T-helper 2 cell (primary cell): Measurements from ENCODE around the gene BHLHA15.

Experiments
- DNase-seq, 5 experiments: peaks; one replicate each; pipeline versions ENCODE4 v3.0.0 to v3.0.0-alpha.2; 2012 to 2022

The BHLHA15 gene

GRCh38 chr7:98189559-98189958, 21.7 kb upstream of the BHLHA15 start:
- no peak for DNase-seq

GRCh38 chr7:98191668-98192431, 19.4 kb upstream of the BHLHA15 start:
- DNase-seq = no peak

GRCh38 chr7:98192781-98193457, 18.3 kb upstream of the BHLHA15 start:
- no peak for DNase-seq

- DNase-seq = no peak
Observed at GRCh38 chr7:98193474-98194180, 17.6 kb upstream of the BHLHA15 start.

GRCh38 chr7:98194186-98194585, 17.1 kb upstream of the BHLHA15 start:
- DNase-seq = no peak

GRCh38 chr7:98194672-98195457, 16.4 kb upstream of the BHLHA15 start:
- no peak for DNase-seq

GRCh38 chr7:98196706-98197605, 14.3 kb upstream of the BHLHA15 start:
- DNase-seq = no peak

- no peak for DNase-seq
Observed at GRCh38 chr7:98199131-98199530, 12.1 kb upstream of the BHLHA15 start.

GRCh38 chr7:98200364-98200763, 10.9 kb upstream of the BHLHA15 start:
- DNase-seq = no peak

- DNase-seq = peak in 4 of 5 experiments; percentile 32 to 90 (median 49)
Observed at GRCh38 chr7:98202367-98203195, 8.7 kb upstream of the BHLHA15 start.

- DNase-seq = no peak
Observed at GRCh38 chr7:98203261-98203963, 7.8 kb upstream of the BHLHA15 start.

- DNase-seq = no peak
Observed at GRCh38 chr7:98203964-98204605, 7.2 kb upstream of the BHLHA15 start.

- no peak for DNase-seq
Observed at GRCh38 chr7:98204670-98205069, 6.6 kb upstream of the BHLHA15 start.

- no peak for DNase-seq
Observed at GRCh38 chr7:98205162-98205845, 5.9 kb upstream of the BHLHA15 start.

- no peak for DNase-seq
Observed at GRCh38 chr7:98206451-98207330, 4.5 kb upstream of the BHLHA15 start.

GRCh38 chr7:98209166-98209920, 1.9 kb upstream of the BHLHA15 start:
- no peak for DNase-seq
